ENCODE data around the gene PAX4. TPM values are rescaled to one million over a fixed set of nuclear protein-coding genes. Genes with fewer than 3 reads are reported as not detected.

Gene PAX4
- total and polyA plus RNA-seq, 9 of the 15 experiments (the other 6 are each of a cell fraction or from before 2014, with no cell fraction given), result not detected

GRCh38 chr7:127655720-127656119 is 37.8 kb upstream of the PAX4 start (continued):
- no peak for TF ChIP-seq SNIP1 (IDR thresholded peaks at IDR 0.05; ENCODE audit: low read depth)
- TF ChIP-seq PKNOX1 (IDR thresholded peaks at IDR 0.05), result 0 out of 2 replicates have a peak, but pooled peaks have one; percentile 16
- TF ChIP-seq CBX3 (IDR thresholded peaks at IDR 0.05; ENCODE audit: borderline replicate concordance in 1 of 2, low read length in 2 of 2), result no peak
- TF ChIP-seq MTA2 (IDR thresholded peaks at IDR 0.05; ENCODE audit: low read depth), result peak; percentile 35; the same call in 1 of the 2 replicates
- TF ChIP-seq NCOR1 (IDR thresholded peaks at IDR 0.05), result peak; percentile 67
- peak; percentile 68 for TF ChIP-seq CBFA2T2 (conservative IDR thresholded peaks at IDR 0.05)
- TF ChIP-seq TCF3 (CRISPR knock-in tag; IDR thresholded peaks at IDR 0.05), result peak; percentile 75
- TF ChIP-seq GABPB2 (CRISPR knock-in tag; conservative IDR thresholded peaks at IDR 0.05), result no peak
- TF ChIP-seq HDAC2 (IDR thresholded peaks at IDR 0.05), result 0 out of 2 replicates have a peak, but pooled peaks have one; percentile 58
- TF ChIP-seq ZNF395 (CRISPR knock-in tag; IDR thresholded peaks at IDR 0.05), result peak; percentile 32; the same call in 1 of the 2 replicates
- TF ChIP-seq EP300 (IDR thresholded peaks at IDR 0.05; ENCODE audit: low read length), result 0 out of 2 replicates have a peak, but pooled peaks have one; percentile 23
- peak; percentile 71 for TF ChIP-seq TAL1 (IDR thresholded peaks at IDR 0.05)
- peak; percentile 77 for TF ChIP-seq TEAD4 (IDR thresholded peaks at IDR 0.05; ENCODE audit: low read length)
- no peak for TF ChIP-seq TEAD4 (CRISPR knock-in tag; IDR thresholded peaks at IDR 0.05; ENCODE audit: borderline replicate concordance)
- TF ChIP-seq SPI1 (IDR thresholded peaks at IDR 0.05; ENCODE audit: borderline replicate concordance, low read depth, low read length), result peak; percentile 46; the same call in 1 of the 2 replicates
- peak; percentile 72; the same call in 1 of the 2 replicates for TF ChIP-seq DPF2 (IDR thresholded peaks at IDR 0.05)
- TF ChIP-seq HMG20A (CRISPR knock-in tag; conservative IDR thresholded peaks at IDR 0.05), result no peak
- peak; percentile 33; the same call in 1 of the 2 replicates for TF ChIP-seq NFIC (IDR thresholded peaks at IDR 0.05)
- 0 out of 2 replicates have a peak, but pooled peaks have one; percentile 18 for TF ChIP-seq ZNF384 (IDR thresholded peaks at IDR 0.05; ENCODE audit: low read depth, low read length)
- TF ChIP-seq FOXK2 (conservative IDR thresholded peaks at IDR 0.05 in 1 of 2, IDR thresholded peaks at IDR 0.05 in 1 of 2; ENCODE audit: low read depth in 2 of 2), result peak in 1 of 2 experiments; percentile 49; a peak in 1 of 4 replicates

Data from K562 (cell line).